GM23338 (cell line): ENCODE measurements around the gene ARPC4. TPM values are rescaled to one million over a fixed set of nuclear protein-coding genes. Genes with fewer than 3 reads are reported as not detected.

ENCODE experiments used
- ATAC-seq: fragments of 200-7000 bp; cut with Tn5 transposase; 3 replicates; pipeline ENCODE4 v1.9.1; 2020
- DNase-seq: peaks from one replicate; pipeline ENCODE4 v3.0.0-alpha.2; 2015; ENCODE audit warnings: low spot score
- H2AFZ ChIP-seq: fragments of 200-600 bp; sonication (generic); 2 replicates; pipeline ENCODE4 v1.8.0; 2016; ENCODE audit warnings: antibody characterized with exemption, mild to moderate bottlenecking, moderate library complexity
- H3F3A ChIP-seq: fragments of 200-600 bp; sonication (generic); replicated peaks from 2 replicates; pipeline ENCODE4 v1.8.0; 2017; ENCODE audit warnings: antibody characterized with exemption, mixed run types, low read depth
- H3K27ac ChIP-seq: fragments of 200-600 bp; sonication (generic); 2 replicates; pipeline ENCODE4 v1.6.1; 2016; ENCODE audit warnings: low read depth
- H3K27me3 ChIP-seq: fragments of 200-600 bp; sonication (generic); 2 replicates; pipeline ENCODE4 v1.8.0; 2016; ENCODE audit warnings: mild to moderate bottlenecking, mixed run types, moderate library complexity; ENCODE audit not compliant: insufficient read depth
- H3K36me3 ChIP-seq: fragments of 200-600 bp; sonication (generic); 2 replicates; pipeline ENCODE4 v1.8.0; 2016; ENCODE audit warnings: mild to moderate bottlenecking; ENCODE audit not compliant: insufficient read depth
- H3K4me1 ChIP-seq: fragments of 200-600 bp; sonication (generic); 2 replicates; pipeline ENCODE4 v1.8.0; 2016; ENCODE audit warnings: mild to moderate bottlenecking, moderate library complexity; ENCODE audit not compliant: insufficient read depth
- H3K4me2 ChIP-seq: fragments of 200-600 bp; sonication (generic); 2 replicates; pipeline ENCODE4 v1.7.1; 2017; ENCODE audit warnings: mixed run types
- H3K4me3 ChIP-seq: fragments of 200-600 bp; sonication (generic); 2 replicates; pipeline ENCODE4 v1.6.1; 2016; ENCODE audit warnings: mixed run types
- H3K79me2 ChIP-seq: fragments of 200-600 bp; sonication (generic); replicated peaks from 2 replicates; pipeline ENCODE4 v1.8.0; 2017; ENCODE audit warnings: mild to moderate bottlenecking; ENCODE audit not compliant: insufficient read depth
- H3K9me2 ChIP-seq: fragments of 200-600 bp; sonication (generic); 2 replicates; pipeline ENCODE4 v1.8.0; 2017; ENCODE audit not compliant: insufficient read depth
- H4K20me1 ChIP-seq: fragments of 200-600 bp; sonication (generic); replicated peaks from 2 replicates; pipeline ENCODE4 v1.8.0; 2017; ENCODE audit warnings: mild to moderate bottlenecking; ENCODE audit not compliant: insufficient read depth
- H3K27ac Mint-ChIP-seq: 2 replicates; pipeline ENCODE4 v1.8.0; 2020; ENCODE audit warnings: inconsistent platforms, mild to moderate bottlenecking, moderate library complexity, mixed read lengths
- H3K27me3 Mint-ChIP-seq: 3 replicates; pipeline ENCODE4 v1.8.0; 2022; ENCODE audit warnings: low read depth, mild to moderate bottlenecking, moderate library complexity, mixed read lengths, inconsistent platforms; ENCODE audit not compliant: insufficient read depth, poor library complexity
- H3K36me3 Mint-ChIP-seq: 3 replicates; pipeline ENCODE4 v1.8.0; 2021; ENCODE audit warnings: low read depth, mild to moderate bottlenecking, inconsistent platforms, moderate library complexity, mixed read lengths
- H3K4me1 Mint-ChIP-seq: 3 replicates; pipeline ENCODE4 v1.8.0; 2020; ENCODE audit warnings: mild to moderate bottlenecking, inconsistent platforms, mixed read lengths
- H3K4me3 Mint-ChIP-seq: 3 replicates; pipeline ENCODE4 v1.8.0; 2021; ENCODE audit warnings: moderate library complexity, mild to moderate bottlenecking, inconsistent platforms, mixed read lengths
- H3K9me3 Mint-ChIP-seq: 3 replicates; pipeline ENCODE4 v1.8.0; 2020; ENCODE audit warnings: moderate library complexity, mild to moderate bottlenecking, inconsistent platforms, mixed read lengths
- CREB1 ChIP-seq: fragments of 250-450 bp; sonication (Bioruptor Pico); IDR thresholded peaks from 2 replicates; pipeline ENCODE4 v1.5.0; 2020; ENCODE audit warnings: low read depth, mild to moderate bottlenecking, moderate library complexity
- ETS1 ChIP-seq: IDR thresholded peaks from 2 replicates; pipeline ENCODE4 v1.6.1; 2016; ENCODE audit warnings: antibody characterized with exemption
- EZH2phosphoT487 ChIP-seq: fragments of 200-600 bp; sonication (generic); IDR thresholded peaks from one replicate; pipeline ENCODE4 v1.8.1; 2018; ENCODE audit warnings: antibody characterized with exemption; ENCODE audit not compliant: unreplicated experiment
- NANOG ChIP-seq: IDR thresholded peaks from 2 replicates; pipeline ENCODE4 v1.6.1; 2016; ENCODE audit warnings: antibody characterized with exemption, borderline replicate concordance
- STAT1 ChIP-seq: IDR thresholded peaks from one replicate; pipeline ENCODE4 v1.6.1; 2016; ENCODE audit warnings: antibody characterized with exemption; ENCODE audit not compliant: unreplicated experiment
- ZNF462 ChIP-seq: fragments of 250-450 bp; sonication (Bioruptor Pico); IDR thresholded peaks from 2 replicates; pipeline ENCODE4 v1.5.0; 2020; ENCODE audit warnings: mild to moderate bottlenecking, moderate library complexity
- polyA plus RNA-seq: library from polyadenylated mRNA; unstranded; fragments of >200 nt; fragmentation: Nextera tagmentation; extraction: Ambion mirVana; gene quantifications from 2 replicates; pipeline ENCODE4 v1.2.1, GENCODE V29; 2016
- total RNA-seq: library from RNA; depleted of rRNA; stranded (reverse); fragments of >200 nt; shearing (Covaris generic); gene quantifications from 2 replicates; pipeline ENCODE4 v1.2.3, GENCODE V29; 2014
- TF ChIP-seq, protein P1 (sequence below): IDR thresholded peaks from one replicate; pipeline ENCODE4 v1.6.1; 2018; ENCODE audit warnings: antibody characterized with exemption; ENCODE audit not compliant: unreplicated experiment

ARPC4 gene
- total and polyA plus RNA-seq, 2 experiments from 2014 or later = 71.9 to 176 TPM

DNA sequence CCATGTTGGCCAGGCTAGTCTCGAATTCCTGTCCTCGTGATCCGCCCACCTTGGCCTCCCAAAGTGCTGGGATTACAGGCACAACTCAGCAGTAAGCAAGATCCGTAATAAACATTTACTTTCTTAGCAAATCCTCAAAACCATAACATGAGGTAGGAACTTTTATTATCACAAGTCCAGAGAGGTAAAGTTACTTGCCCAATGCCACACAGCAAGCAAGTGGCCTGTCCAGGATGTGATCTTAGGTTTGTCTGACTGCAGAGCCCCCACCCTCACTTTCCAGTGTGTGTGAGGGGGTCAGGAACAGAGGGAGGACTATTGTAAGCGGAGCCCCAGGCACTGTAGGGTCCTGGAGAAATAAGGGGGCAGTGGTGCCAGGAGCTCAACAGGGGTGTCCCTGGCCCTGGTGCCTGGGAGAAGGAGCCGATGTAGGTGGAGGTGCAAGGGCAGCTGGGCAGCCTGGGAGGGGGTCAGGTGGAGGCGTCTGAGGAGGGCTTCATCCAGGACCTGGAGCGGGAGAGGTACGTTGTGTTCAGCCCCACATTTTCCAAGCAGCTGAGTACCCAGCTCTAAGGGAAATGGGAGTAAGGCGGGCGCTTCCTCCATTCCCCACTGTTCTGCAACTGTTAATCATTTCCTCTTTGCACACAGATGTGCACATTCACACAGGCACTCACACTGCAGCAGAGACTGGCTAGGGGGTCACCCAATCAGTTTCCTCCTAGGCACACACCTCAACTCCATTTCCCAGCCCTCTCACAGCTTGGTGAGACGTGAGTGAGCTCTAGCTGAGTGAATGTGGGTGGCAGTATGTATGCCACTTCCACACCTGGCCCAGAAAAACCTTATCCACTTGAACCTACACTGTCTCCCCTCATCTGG, 45.1 kb downstream of the ARPC4 start:
- no peaks in the 10 kb centered on the region for H3K9me2 ChIP-seq
- TF ChIP-seq ETS1 (no peak), NANOG (no peak), ZNF462 (CRISPR knock-in tag) (no peak), STAT1 (no peak), EZH2phosphoT487 (no peak), CREB1 (CRISPR knock-in tag) (no peak)
- TF ChIP-seq, protein P1, sequence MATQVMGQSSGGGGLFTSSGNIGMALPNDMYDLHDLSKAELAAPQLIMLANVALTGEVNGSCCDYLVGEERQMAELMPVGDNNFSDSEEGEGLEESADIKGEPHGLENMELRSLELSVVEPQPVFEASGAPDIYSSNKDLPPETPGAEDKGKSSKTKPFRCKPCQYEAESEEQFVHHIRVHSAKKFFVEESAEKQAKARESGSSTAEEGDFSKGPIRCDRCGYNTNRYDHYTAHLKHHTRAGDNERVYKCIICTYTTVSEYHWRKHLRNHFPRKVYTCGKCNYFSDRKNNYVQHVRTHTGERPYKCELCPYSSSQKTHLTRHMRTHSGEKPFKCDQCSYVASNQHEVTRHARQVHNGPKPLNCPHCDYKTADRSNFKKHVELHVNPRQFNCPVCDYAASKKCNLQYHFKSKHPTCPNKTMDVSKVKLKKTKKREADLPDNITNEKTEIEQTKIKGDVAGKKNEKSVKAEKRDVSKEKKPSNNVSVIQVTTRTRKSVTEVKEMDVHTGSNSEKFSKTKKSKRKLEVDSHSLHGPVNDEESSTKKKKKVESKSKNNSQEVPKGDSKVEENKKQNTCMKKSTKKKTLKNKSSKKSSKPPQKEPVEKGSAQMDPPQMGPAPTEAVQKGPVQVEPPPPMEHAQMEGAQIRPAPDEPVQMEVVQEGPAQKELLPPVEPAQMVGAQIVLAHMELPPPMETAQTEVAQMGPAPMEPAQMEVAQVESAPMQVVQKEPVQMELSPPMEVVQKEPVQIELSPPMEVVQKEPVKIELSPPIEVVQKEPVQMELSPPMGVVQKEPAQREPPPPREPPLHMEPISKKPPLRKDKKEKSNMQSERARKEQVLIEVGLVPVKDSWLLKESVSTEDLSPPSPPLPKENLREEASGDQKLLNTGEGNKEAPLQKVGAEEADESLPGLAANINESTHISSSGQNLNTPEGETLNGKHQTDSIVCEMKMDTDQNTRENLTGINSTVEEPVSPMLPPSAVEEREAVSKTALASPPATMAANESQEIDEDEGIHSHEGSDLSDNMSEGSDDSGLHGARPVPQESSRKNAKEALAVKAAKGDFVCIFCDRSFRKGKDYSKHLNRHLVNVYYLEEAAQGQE = no peak
- ATAC-seq = no peak
- peaks cover 6% of the 10 kb centered on the region; the same call in 1 of the 2 replicates for H3K4me1 ChIP-seq
- peaks cover 6% of the 10 kb centered on the region for H3K79me2 ChIP-seq
- no peak for DNase-seq
- peaks cover 10% of the 10 kb centered on the region; the same call in 1 of the 2 replicates for H3F3A ChIP-seq
- no peak overlapping the region for H3K4me3 ChIP-seq
- H3K27me3 ChIP-seq = no peaks in the 10 kb centered on the region
- 0 out of 2 replicates have a peak, but pooled peaks cover 4% of the 10 kb centered on the region for H3K36me3 ChIP-seq
- peaks cover 4% of the 10 kb centered on the region for H3K4me1 Mint-ChIP-seq
- peaks cover 44% of the 10 kb centered on the region for H3K36me3 Mint-ChIP-seq
- H3K4me2 ChIP-seq = no peak overlapping the region
- no peak overlapping the region for H3K27ac Mint-ChIP-seq
- H3K27ac ChIP-seq = no peak overlapping the region
- H3K4me3 Mint-ChIP-seq = no peak overlapping the region
- no peaks in the 10 kb centered on the region; the same call in 2 of the 3 replicates for H3K9me3 Mint-ChIP-seq
- H3K27me3 Mint-ChIP-seq = peaks cover 7% of the 10 kb centered on the region
- H2AFZ ChIP-seq = no peak overlapping the region
- peaks cover 6% of the 10 kb centered on the region; the same call in 1 of the 2 replicates for H4K20me1 ChIP-seq
